ENCODE results near the gene MAST1. TPM values are rescaled to one million over a fixed set of nuclear protein-coding genes. Genes with fewer than 3 reads are reported as not detected.
A peak's percentile ranks its signal among the peaks of the same experiment; 100 is the strongest.
"Not testable (repeated sequence)": the region's sequence is repeated elsewhere in the genome, so short reads cannot be mapped to it uniquely, and the experiment has no call there.

MAST1 gene
- polyA plus RNA-seq, 2 of the 4 experiments (the other 2 are of a cell fraction): 1.4 to 2.2 TPM

- no peak for DNase-seq (ENCODE audit: low read depth in 1 of 2, low spot score in 1 of 2)
- H3K27ac ChIP-seq: no peak overlapping the region
- no peaks in the 10 kb centered on the region for H3K9me3 ChIP-seq
- CTCF ChIA-PET: interaction anchor here (6.7 kb wide), 1 partner anchor 79 kb away, joined by 79 read pairs; no protein-coding TSS in a partner anchor
- 0 out of 3 replicates have a peak, but pooled peaks cover 3% of the 10 kb centered on the region for H3K4me1 ChIP-seq
- TF ChIP-seq ZSCAN20 (CRISPR knock-in tag; IDR thresholded peaks at IDR 0.05) (no peak), ZFP36 (IDR thresholded peaks at IDR 0.05; ENCODE audit: borderline replicate concordance, partially characterized antibody) (peak; percentile 84)
- FAIRE-seq: no peak
- ATAC-seq: no peak
- H3K4me2 ChIP-seq: no peak overlapping the region
- POLR2A ChIA-PET: no interaction called here
- no peak overlapping the region for H3K4me3 ChIP-seq
- WGBS (ENCODE audit: missing lambda C conversion rate): 80% methylated on average over 3 of the region's 3 CpGs
Measured at GRCh38 chr19:12843999-12844732, 5.9 kb downstream of the MAST1 start.

DNA sequence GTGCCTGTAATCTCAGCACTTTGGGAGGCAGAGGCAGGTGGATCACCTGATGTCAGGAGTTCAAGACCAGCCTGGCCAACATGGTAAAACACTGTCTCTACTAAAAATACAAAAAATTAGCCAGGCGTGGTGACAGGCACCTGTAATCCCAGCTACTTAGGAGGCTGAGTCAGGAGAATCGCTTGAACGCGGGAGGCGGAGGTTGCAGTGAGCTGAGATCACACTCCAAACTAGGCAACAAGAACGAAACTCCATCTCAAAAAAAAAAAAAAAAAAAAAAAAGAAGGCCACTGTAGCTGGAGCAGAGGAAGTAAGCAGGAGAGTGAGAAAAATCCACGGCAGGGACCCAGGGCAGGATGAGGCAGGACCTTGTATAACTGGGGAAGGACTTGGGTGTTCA lies 8.3 kb downstream of the MAST1 start:
- DNase-seq (ENCODE audit: low read depth in 1 of 2, low spot score in 1 of 2); H3K4me1 ChIP-seq; H3K27ac ChIP-seq; H3K9me3 ChIP-seq; POLR2A ChIA-PET; FAIRE-seq; H3K4me3 ChIP-seq; H3K4me2 ChIP-seq; ATAC-seq: not testable (repeated sequence)
- 90% methylated on average over 7 of the region's 7 CpGs for WGBS (ENCODE audit: missing lambda C conversion rate)
- CTCF ChIA-PET: interaction anchor here (0.6 to 6.7 kb wide), 30 partner anchors 8 to 363 kb away, joined by 3 to 79 read pairs (median 6); partner anchors contain the start of genes GCDH, MAST1, RNASEH2A and RTBDN

GRCh38 chr19:12847159-12848139 lies 9.1 kb downstream of the MAST1 start:
- Histone ChIP-seq H3K9me3 (no peaks in the 10 kb centered on the region), H3K4me2 (peak overlapping the region; percentile 75), H3K27ac (peak overlapping the region; percentile 20 to 70; a peak in 2 of 6 replicates), H3K4me3 (no peak overlapping the region), H3K4me1 (0 out of 3 replicates have a peak, but pooled peaks cover 3% of the 10 kb centered on the region)
- DNase-seq (ENCODE audit: low read depth in 1 of 2, low spot score in 1 of 2) (peak; percentile 76), FAIRE-seq (no peak), ATAC-seq (peak; percentile 97 to 99)
- 42% methylated on average over 28 of the region's 69 CpGs for WGBS (ENCODE audit: missing lambda C conversion rate)
- ChIA-PET CTCF (interaction anchor here (0.5 to 6.7 kb wide), 60 partner anchors 9 to 1739 kb away, joined by 3 to 79 read pairs (median 5); partner anchors contain the start of genes GCDH, GET3, JUNB and MAST1), POLR2A (no interaction called here)
- TF ChIP-seq BHLHE40 (IDR thresholded peaks at IDR 0.05; ENCODE audit: low read depth, low read length) (no peak), FOSL2 (IDR thresholded peaks at IDR 0.05) (no peak), FOSL2 (CRISPR knock-in tag; IDR thresholded peaks at IDR 0.05) (peak; percentile 49), NPAS2 (CRISPR knock-in tag; IDR thresholded peaks at IDR 0.05; ENCODE audit: borderline replicate concordance) (no peak), CHD2 (IDR thresholded peaks at IDR 0.05; ENCODE audit: low read length, partially characterized antibody) (no peak), HES2 (IDR thresholded peaks at IDR 0.05) (no peak), KDM5A (IDR thresholded peaks at IDR 0.05) (no peak), CHD4 (IDR thresholded peaks at IDR 0.05; ENCODE audit: borderline replicate concordance) (no peak), E2F6 (IDR thresholded peaks at IDR 0.05; ENCODE audit: borderline replicate concordance, low read depth) (no peak), CEBPB (IDR thresholded peaks at IDR 0.05) (no peak), TP53 (CRISPR knock-in tag; IDR thresholded peaks at IDR 0.05) (no peak), HMGXB4 (CRISPR knock-in tag; IDR thresholded peaks at IDR 0.05; ENCODE audit: borderline replicate concordance) (no peak), POLR2AphosphoS2 (conservative IDR thresholded peaks at IDR 0.05; ENCODE audit: low read length) (no peak), RAD21 (conservative IDR thresholded peaks at IDR 0.05 in 1 of 2, IDR thresholded peaks at IDR 0.05 in 1 of 2) (peak; percentile 75 to 85), MAX (IDR thresholded peaks at IDR 0.05) (0 out of 2 replicates have a peak, but pooled peaks have one; percentile 24), RNF2 (IDR thresholded peaks at IDR 0.05; ENCODE audit: borderline replicate concordance, low read depth) (no peak), CBX2 (IDR thresholded peaks at IDR 0.05; ENCODE audit: borderline replicate concordance, low read depth) (no peak), ATOH8 (CRISPR knock-in tag; IDR thresholded peaks at IDR 0.05; ENCODE audit: low read depth) (no peak), EHMT2 (IDR thresholded peaks at IDR 0.05; ENCODE audit: low read depth) (no peak), SMC3 (IDR thresholded peaks at IDR 0.05) (peak; percentile 76), ZC3H11A (IDR thresholded peaks at IDR 0.05) (no peak)
- TF ChIP-seq, protein P1, sequence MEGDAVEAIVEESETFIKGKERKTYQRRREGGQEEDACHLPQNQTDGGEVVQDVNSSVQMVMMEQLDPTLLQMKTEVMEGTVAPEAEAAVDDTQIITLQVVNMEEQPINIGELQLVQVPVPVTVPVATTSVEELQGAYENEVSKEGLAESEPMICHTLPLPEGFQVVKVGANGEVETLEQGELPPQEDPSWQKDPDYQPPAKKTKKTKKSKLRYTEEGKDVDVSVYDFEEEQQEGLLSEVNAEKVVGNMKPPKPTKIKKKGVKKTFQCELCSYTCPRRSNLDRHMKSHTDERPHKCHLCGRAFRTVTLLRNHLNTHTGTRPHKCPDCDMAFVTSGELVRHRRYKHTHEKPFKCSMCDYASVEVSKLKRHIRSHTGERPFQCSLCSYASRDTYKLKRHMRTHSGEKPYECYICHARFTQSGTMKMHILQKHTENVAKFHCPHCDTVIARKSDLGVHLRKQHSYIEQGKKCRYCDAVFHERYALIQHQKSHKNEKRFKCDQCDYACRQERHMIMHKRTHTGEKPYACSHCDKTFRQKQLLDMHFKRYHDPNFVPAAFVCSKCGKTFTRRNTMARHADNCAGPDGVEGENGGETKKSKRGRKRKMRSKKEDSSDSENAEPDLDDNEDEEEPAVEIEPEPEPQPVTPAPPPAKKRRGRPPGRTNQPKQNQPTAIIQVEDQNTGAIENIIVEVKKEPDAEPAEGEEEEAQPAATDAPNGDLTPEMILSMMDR (IDR thresholded peaks at IDR 0.05): peak; percentile 80

Data from A549 (cell line).